ENCODE results near the gene ARID1A. TPM values are rescaled to one million over a fixed set of nuclear protein-coding genes. Genes with fewer than 3 reads are reported as not detected.

ARID1A gene
- total and polyA plus RNA-seq, 2 of the 8 experiments (the other 6 are each of a cell fraction or from before 2014, with no cell fraction given), result 52.1 to 103 TPM

GRCh38 chr1:26829184-26829911 lies 133.5 kb downstream of the ARID1A start (continued):
- no peak for TF ChIP-seq CTCF (IDR thresholded peaks at IDR 0.05; ENCODE audit: control extremely low read depth in 1 of 3, insufficient read depth in 1 of 3, low read depth in 1 of 3, low read length in 3 of 3)

All from H1 (cell line).